Activated CD4-positive, alpha-beta memory T cell treated with anti-CD3 and anti-CD28 coated beads, Interleukin-2, amount 10 ng/mL, durations not matched to agents 7 days and 5 days (primary cell): ENCODE data around the gene NKX2-2. TPM values are rescaled to one million over a fixed set of nuclear protein-coding genes. Genes with fewer than 3 reads are reported as not detected.

Source experiments
- CTCF ChIA-PET: fragments of 350-600 bp; sonication (Branson Sonifier 250); formaldehyde crosslinking; loops from one replicate; lab custom pipeline; 2021; ENCODE audit warnings: antibody characterized with exemption, inconsistent platforms; lab: Charles Lee
- POLR2A ChIA-PET: fragments of 350-600 bp; sonication (Branson Sonifier 250); formaldehyde crosslinking; loops from one replicate; lab custom pipeline; 2021; ENCODE audit warnings: antibody characterized with exemption; lab: Charles Lee
- DNase-seq: peaks from one replicate; pipeline ENCODE4 v3.0.0-alpha.2; 2020
- H3K27ac Mint-ChIP-seq: one replicate; pipeline ENCODE4 v1.8.0; 2021; ENCODE audit warnings: mild to moderate bottlenecking, mixed read lengths
- H3K27me3 Mint-ChIP-seq: one replicate; pipeline ENCODE4 v1.8.0; 2021; ENCODE audit warnings: mixed read lengths
- H3K36me3 Mint-ChIP-seq: one replicate; pipeline ENCODE4 v1.8.0; 2021; ENCODE audit warnings: low read depth, mixed read lengths
- H3K4me1 Mint-ChIP-seq: one replicate; pipeline ENCODE4 v1.8.0; 2021; ENCODE audit warnings: mixed read lengths
- H3K4me3 Mint-ChIP-seq: one replicate; pipeline ENCODE4 v1.8.0; 2021; ENCODE audit warnings: mild to moderate bottlenecking, mixed read lengths
- H3K9me3 Mint-ChIP-seq: one replicate; pipeline ENCODE4 v1.8.0; 2021; ENCODE audit warnings: mixed read lengths
- total RNA-seq, 2 experiments: library from RNA; stranded (reverse); gene quantifications; one replicate each; pipeline ENCODE4 v1.2.3, GENCODE V29; 2021

The NKX2-2 gene
- total RNA-seq, 2 experiments from 2014 or later: not detected

- no peak overlapping the region for H3K4me3 Mint-ChIP-seq
- POLR2A ChIA-PET: no interaction called here
These were observed 25.6 kb upstream of the NKX2-2 start for GRCh38 chr20:21539512-21539911.

GRCh38 chr20:21534886-21535285, 21.0 kb upstream of the NKX2-2 start:
- ChIA-PET POLR2A (no interaction called here), CTCF (no interaction called here)
- no peak overlapping the region for H3K27ac Mint-ChIP-seq
- DNase-seq: no peak
- no peaks in the 10 kb centered on the region for H3K9me3 Mint-ChIP-seq
- no peaks in the 10 kb centered on the region for H3K36me3 Mint-ChIP-seq
- H3K27me3 Mint-ChIP-seq: peaks cover 26% of the 10 kb centered on the region
- no peak overlapping the region for H3K4me3 Mint-ChIP-seq
- peaks cover 1% of the 10 kb centered on the region for H3K4me1 Mint-ChIP-seq

More at GRCh38 chr20:21539512-21539911, 25.6 kb upstream of the NKX2-2 start:
- Mint-ChIP-seq H3K36me3 (no peaks in the 10 kb centered on the region), H3K9me3 (peaks cover 5% of the 10 kb centered on the region), H3K27me3 (peaks cover 7% of the 10 kb centered on the region), H3K27ac (no peak overlapping the region), H3K4me1 (no peaks in the 10 kb centered on the region)
- CTCF ChIA-PET: interaction anchor here (2.3 kb wide), 1 partner anchor 10 kb away, joined by 7 read pairs; no protein-coding TSS in a partner anchor
- DNase-seq: no peak

GRCh38 chr20:21534453-21534852, 20.6 kb upstream of the NKX2-2 start:
- DNase-seq: no peak
- Mint-ChIP-seq H3K36me3 (no peaks in the 10 kb centered on the region), H3K27me3 (peaks cover 27% of the 10 kb centered on the region), H3K4me1 (peaks cover 3% of the 10 kb centered on the region), H3K27ac (no peak overlapping the region), H3K4me3 (no peak overlapping the region), H3K9me3 (no peaks in the 10 kb centered on the region)
- ChIA-PET CTCF (no interaction called here), POLR2A (no interaction called here)

- peaks cover 3% of the 10 kb centered on the region for H3K4me1 Mint-ChIP-seq
- ChIA-PET CTCF (interaction anchor here (0.9 to 2.2 kb wide), 8 partner anchors 11 to 295 kb away, joined by 3 to 32 read pairs (median 4); no protein-coding TSS in a partner anchor), POLR2A (interaction anchor here (1.4 kb wide), 1 partner anchor 42 kb away, joined by 7 read pairs; no protein-coding TSS in a partner anchor)
- no peak for DNase-seq
- no peaks in the 10 kb centered on the region for H3K9me3 Mint-ChIP-seq
- no peak overlapping the region for H3K27ac Mint-ChIP-seq
- no peaks in the 10 kb centered on the region for H3K36me3 Mint-ChIP-seq
- peaks cover 64% of the 10 kb centered on the region for H3K27me3 Mint-ChIP-seq
- no peak overlapping the region for H3K4me3 Mint-ChIP-seq
These were observed 16.0 kb upstream of the NKX2-2 start for GRCh38 chr20:21529863-21530262.

GRCh38 chr20:21528870-21529269, 15.0 kb upstream of the NKX2-2 start:
- CTCF ChIA-PET: interaction anchor here (1.1 to 2.2 kb wide), 4 partner anchors 12 to 47 kb away, joined by 4 to 32 read pairs (median 6); no protein-coding TSS in a partner anchor

GRCh38 chr20:21527908-21528307, 14.0 kb upstream of the NKX2-2 start:
- POLR2A ChIA-PET: no interaction called here
- no peaks in the 10 kb centered on the region for H3K9me3 Mint-ChIP-seq
- H3K27ac Mint-ChIP-seq: no peak overlapping the region
- no peak overlapping the region for H3K4me3 Mint-ChIP-seq
- H3K27me3 Mint-ChIP-seq: peaks cover 75% of the 10 kb centered on the region
- no peak for DNase-seq
- H3K36me3 Mint-ChIP-seq: no peaks in the 10 kb centered on the region
- peaks cover 8% of the 10 kb centered on the region for H3K4me1 Mint-ChIP-seq
- CTCF ChIA-PET: no interaction called here

More at GRCh38 chr20:21528870-21529269, 15.0 kb upstream of the NKX2-2 start:
- Mint-ChIP-seq H3K27me3 (peaks cover 68% of the 10 kb centered on the region), H3K27ac (no peak overlapping the region), H3K4me1 (peaks cover 3% of the 10 kb centered on the region), H3K36me3 (no peaks in the 10 kb centered on the region), H3K4me3 (no peak overlapping the region), H3K9me3 (no peaks in the 10 kb centered on the region)
- DNase-seq: no peak
- POLR2A ChIA-PET: interaction anchor here (1.4 kb wide), 1 partner anchor 43 kb away, joined by 7 read pairs; no protein-coding TSS in a partner anchor

GRCh38 chr20:21526776-21527175, 12.9 kb upstream of the NKX2-2 start:
- no peak overlapping the region for H3K4me3 Mint-ChIP-seq
- H3K27ac Mint-ChIP-seq: no peak overlapping the region
- POLR2A ChIA-PET: no interaction called here
- DNase-seq: no peak
- no peaks in the 10 kb centered on the region for H3K36me3 Mint-ChIP-seq
- H3K9me3 Mint-ChIP-seq: no peaks in the 10 kb centered on the region
- CTCF ChIA-PET: no interaction called here
- H3K4me1 Mint-ChIP-seq: peaks cover 8% of the 10 kb centered on the region
- peaks cover 69% of the 10 kb centered on the region for H3K27me3 Mint-ChIP-seq

GRCh38 chr20:21523895-21524294, 10.0 kb upstream of the NKX2-2 start:
- ChIA-PET POLR2A (no interaction called here), CTCF (interaction anchor here (0.7 to 1.5 kb wide), 3 partner anchors 19 to 48 kb away, joined by 3 to 5 read pairs (median 4); no protein-coding TSS in a partner anchor)
- Mint-ChIP-seq H3K27ac (peak overlapping the region; percentile 13), H3K9me3 (no peaks in the 10 kb centered on the region), H3K4me3 (no peak overlapping the region), H3K36me3 (peaks cover 6% of the 10 kb centered on the region), H3K4me1 (peaks cover 9% of the 10 kb centered on the region), H3K27me3 (peaks cover 86% of the 10 kb centered on the region)
- DNase-seq: no peak

GRCh38 chr20:21523281-21523868, 9.5 kb upstream of the NKX2-2 start:
- peaks cover 6% of the 10 kb centered on the region for H3K36me3 Mint-ChIP-seq
- peaks cover 9% of the 10 kb centered on the region for H3K4me1 Mint-ChIP-seq
- peaks cover 85% of the 10 kb centered on the region for H3K27me3 Mint-ChIP-seq
- no peak for DNase-seq
- peak overlapping the region; percentile 62 for H3K27ac Mint-ChIP-seq
- ChIA-PET POLR2A (no interaction called here), CTCF (interaction anchor here (1.5 kb wide), 1 partner anchor 49 kb away, joined by 5 read pairs; no protein-coding TSS in a partner anchor)
- no peaks in the 10 kb centered on the region for H3K9me3 Mint-ChIP-seq
- peak overlapping the region; percentile 28 for H3K4me3 Mint-ChIP-seq

GRCh38 chr20:21522481-21523280, 8.8 kb upstream of the NKX2-2 start:
- DNase-seq: no peak
- CTCF ChIA-PET: no interaction called here
- Mint-ChIP-seq H3K27me3 (peaks cover 87% of the 10 kb centered on the region), H3K9me3 (no peaks in the 10 kb centered on the region), H3K27ac (peak overlapping the region; percentile 62), H3K4me1 (peaks cover 11% of the 10 kb centered on the region), H3K36me3 (peaks cover 6% of the 10 kb centered on the region), H3K4me3 (peak overlapping the region; percentile 28)
- POLR2A ChIA-PET: no interaction called here

GRCh38 chr20:21521596-21522480, 8.0 kb upstream of the NKX2-2 start:
- Mint-ChIP-seq H3K27me3 (peaks cover 87% of the 10 kb centered on the region), H3K4me1 (peaks cover 11% of the 10 kb centered on the region), H3K4me3 (no peak overlapping the region), H3K9me3 (no peaks in the 10 kb centered on the region), H3K27ac (no peak overlapping the region), H3K36me3 (peaks cover 6% of the 10 kb centered on the region)
- DNase-seq: no peak
- ChIA-PET POLR2A (no interaction called here), CTCF (no interaction called here)

- Mint-ChIP-seq H3K9me3 (no peaks in the 10 kb centered on the region), H3K4me3 (peak overlapping the region; percentile 27), H3K36me3 (peaks cover 11% of the 10 kb centered on the region), H3K27me3 (peaks cover 87% of the 10 kb centered on the region), H3K27ac (no peak overlapping the region), H3K4me1 (peaks cover 13% of the 10 kb centered on the region)
- CTCF ChIA-PET: interaction anchor here (1.0 kb wide), 1 partner anchor 14 kb away, joined by 3 read pairs; no protein-coding TSS in a partner anchor
- POLR2A ChIA-PET: no interaction called here
- DNase-seq: no peak
These were observed 7.1 kb upstream of the NKX2-2 start for GRCh38 chr20:21520702-21521595.
